Keratinocyte (primary cell): ENCODE measurements around the gene PITPNC1.

ENCODE experiments used
- CTCF ChIP-seq, 3 experiments: IDR thresholded peaks in 1 of 3; conservative IDR thresholded peaks in 1 of 3; optimal IDR thresholded peaks in 1 of 3; 2 replicates in 2 of 3; 3 replicates in 1 of 3; pipeline versions ENCODE3 to v1.5.1; 2011; ENCODE audit warnings: low read length in 3 of 3, mild to moderate bottlenecking in 3 of 3, moderate library complexity in 2 of 3, control low read depth in 1 of 3, inconsistent platforms in 1 of 3; ENCODE audit not compliant: insufficient read depth in 2 of 3; ENCODE audit errors: extremely low read depth in 1 of 3
- EZH2 ChIP-seq: IDR thresholded peaks from one replicate; pipeline ENCODE4 v1.6.1; 2012; ENCODE audit warnings: inconsistent platforms, mild to moderate bottlenecking, low read length, moderate library complexity

- TF ChIP-seq CTCF (optimal IDR thresholded peaks at IDR 0.05 in 1 of 3, IDR thresholded peaks at IDR 0.05 in 1 of 3, conservative IDR thresholded peaks at IDR 0.05 in 1 of 3; ENCODE audit: extremely low read depth in 1 of 3, insufficient read depth in 2 of 3, low read length in 3 of 3), result no peak
- TF ChIP-seq EZH2, result no peak
These were observed 2.2 kb downstream of the PITPNC1 start for GRCh38 chr17:67379251-67379630.
